ENCODE results near the gene DACH2. TPM values are rescaled to one million over a fixed set of nuclear protein-coding genes. Genes with fewer than 3 reads are reported as not detected.

Gene DACH2
- total RNA-seq, 1 donor from 2014 or later, result not detected

DNA sequence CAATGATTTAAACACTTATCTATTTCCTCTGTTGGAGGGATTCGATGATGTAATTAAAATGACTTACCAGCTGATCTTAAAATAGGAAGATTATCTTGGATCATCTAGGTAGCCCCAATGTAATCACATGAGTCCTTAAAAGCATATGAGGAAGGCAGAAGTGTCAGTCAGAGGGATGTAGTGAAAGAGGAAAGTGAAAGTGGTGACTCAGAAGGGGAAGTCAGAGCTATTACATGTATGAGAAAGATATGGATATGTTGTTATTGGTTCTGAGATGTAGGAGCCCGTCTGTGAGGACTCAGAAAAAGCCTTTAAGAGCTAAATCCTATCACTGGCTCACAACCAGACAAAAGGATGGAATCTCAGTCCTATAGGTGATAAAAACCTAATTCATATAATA, 456.4 kb downstream of the DACH2 start:
- Mint-ChIP-seq H3K9me3 (ENCODE audit: low read depth) (peaks cover 17% of the 10 kb centered on the region), H3K4me3 (ENCODE audit: unreplicated experiment) (no peak overlapping the region), H3K27ac (ENCODE audit: unreplicated experiment) (no peak overlapping the region), H3K36me3 (ENCODE audit: low read depth) (no peaks in the 10 kb centered on the region), H3K4me1 (ENCODE audit: low read depth) (no peaks in the 10 kb centered on the region), H3K27me3 (ENCODE audit: low read depth) (no peaks in the 10 kb centered on the region)
- TF ChIP-seq, protein P1, sequence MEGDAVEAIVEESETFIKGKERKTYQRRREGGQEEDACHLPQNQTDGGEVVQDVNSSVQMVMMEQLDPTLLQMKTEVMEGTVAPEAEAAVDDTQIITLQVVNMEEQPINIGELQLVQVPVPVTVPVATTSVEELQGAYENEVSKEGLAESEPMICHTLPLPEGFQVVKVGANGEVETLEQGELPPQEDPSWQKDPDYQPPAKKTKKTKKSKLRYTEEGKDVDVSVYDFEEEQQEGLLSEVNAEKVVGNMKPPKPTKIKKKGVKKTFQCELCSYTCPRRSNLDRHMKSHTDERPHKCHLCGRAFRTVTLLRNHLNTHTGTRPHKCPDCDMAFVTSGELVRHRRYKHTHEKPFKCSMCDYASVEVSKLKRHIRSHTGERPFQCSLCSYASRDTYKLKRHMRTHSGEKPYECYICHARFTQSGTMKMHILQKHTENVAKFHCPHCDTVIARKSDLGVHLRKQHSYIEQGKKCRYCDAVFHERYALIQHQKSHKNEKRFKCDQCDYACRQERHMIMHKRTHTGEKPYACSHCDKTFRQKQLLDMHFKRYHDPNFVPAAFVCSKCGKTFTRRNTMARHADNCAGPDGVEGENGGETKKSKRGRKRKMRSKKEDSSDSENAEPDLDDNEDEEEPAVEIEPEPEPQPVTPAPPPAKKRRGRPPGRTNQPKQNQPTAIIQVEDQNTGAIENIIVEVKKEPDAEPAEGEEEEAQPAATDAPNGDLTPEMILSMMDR (IDR thresholded peaks at IDR 0.05), result no peak
- no peak for DNase-seq (ENCODE audit: low spot score)

DNA sequence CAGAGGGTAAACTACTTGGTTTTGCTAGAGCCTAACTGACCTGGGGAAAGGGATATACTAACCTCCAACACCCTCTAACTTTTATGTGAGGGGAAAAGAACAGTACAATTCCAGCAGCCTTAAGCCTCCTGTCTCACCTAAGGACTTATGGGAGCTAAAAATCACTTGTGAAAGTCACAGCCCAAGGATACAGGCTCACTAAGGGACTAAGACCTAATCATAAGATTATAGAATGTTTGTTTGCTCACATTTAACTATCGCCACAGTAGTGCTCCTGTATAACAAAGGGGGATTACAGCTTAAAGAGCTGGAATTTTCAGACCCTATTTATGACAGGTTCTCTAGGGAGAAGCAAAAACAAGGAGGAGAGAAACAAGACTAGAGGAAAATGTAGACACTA, 548.7 kb downstream of the DACH2 start:
- no peaks in the 10 kb centered on the region for H3K4me1 Mint-ChIP-seq (ENCODE audit: low read depth)
- no peak for DNase-seq (ENCODE audit: low spot score)
- no peak overlapping the region for H3K27ac Mint-ChIP-seq (ENCODE audit: unreplicated experiment)
- no peak overlapping the region for H3K4me3 Mint-ChIP-seq (ENCODE audit: unreplicated experiment)
- H3K36me3 Mint-ChIP-seq (ENCODE audit: low read depth), result no peaks in the 10 kb centered on the region
- H3K9me3 Mint-ChIP-seq (ENCODE audit: low read depth), result peaks cover 2% of the 10 kb centered on the region
- TF ChIP-seq, protein P1 (IDR thresholded peaks at IDR 0.05), result no peak
- no peaks in the 10 kb centered on the region for H3K27me3 Mint-ChIP-seq (ENCODE audit: low read depth)

DNA sequence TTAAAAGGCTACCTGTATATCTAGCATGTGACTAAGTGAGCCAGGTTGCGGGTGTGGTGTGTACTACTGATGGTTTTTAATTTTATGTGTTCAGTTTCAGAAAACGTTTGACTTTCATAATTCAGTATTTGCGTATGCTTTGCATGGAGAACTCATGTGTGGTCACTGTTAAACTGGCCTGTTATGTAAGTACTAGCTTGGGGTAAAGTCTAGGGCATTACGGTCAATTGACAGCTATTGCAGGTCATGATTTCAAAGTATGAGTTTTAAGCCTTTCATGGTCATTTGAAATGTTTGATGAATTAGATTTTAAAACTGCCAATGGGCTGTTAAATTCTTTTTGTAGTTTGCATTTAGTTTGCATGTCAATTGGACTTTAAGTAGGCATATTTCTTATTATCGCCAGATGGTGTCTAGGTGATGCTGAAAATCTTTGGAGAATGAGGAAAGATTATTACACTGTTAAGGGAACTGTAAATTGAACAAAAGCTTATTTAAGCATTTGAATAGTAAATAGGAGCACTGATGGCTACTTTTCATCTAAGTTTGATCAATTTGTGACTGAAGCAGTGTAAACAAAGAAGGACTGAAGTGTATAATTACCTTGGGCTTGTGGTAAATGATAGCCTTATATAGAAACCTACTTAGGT, 563.4 kb downstream of the DACH2 start:
- Mint-ChIP-seq H3K9me3 (ENCODE audit: low read depth) (no peaks in the 10 kb centered on the region), H3K36me3 (ENCODE audit: low read depth) (no peaks in the 10 kb centered on the region), H3K4me1 (ENCODE audit: low read depth) (no peaks in the 10 kb centered on the region), H3K4me3 (ENCODE audit: unreplicated experiment) (no peak overlapping the region), H3K27ac (ENCODE audit: unreplicated experiment) (no peak overlapping the region), H3K27me3 (ENCODE audit: low read depth) (no peaks in the 10 kb centered on the region)
- DNase-seq (ENCODE audit: low spot score), result no peak
- TF ChIP-seq, protein P1 (IDR thresholded peaks at IDR 0.05), result no peak

DNA sequence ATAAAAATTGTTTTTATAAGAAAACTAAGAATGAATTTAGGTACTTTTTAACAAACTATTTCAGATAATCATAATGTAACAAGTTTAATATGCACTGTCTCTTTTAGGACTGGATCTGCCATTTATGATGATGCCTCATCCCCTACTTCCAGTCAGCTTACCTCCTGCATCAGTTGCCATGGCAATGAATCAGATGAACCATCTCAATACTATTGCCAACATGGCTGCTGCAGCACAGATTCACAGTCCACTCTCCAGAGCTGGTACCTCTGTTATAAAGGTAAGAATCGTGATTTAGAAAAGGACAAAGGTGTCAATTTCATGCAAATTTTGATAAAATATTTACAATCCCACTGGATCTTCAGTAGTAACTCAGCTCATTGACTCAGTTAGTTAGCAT, 566.2 kb downstream of the DACH2 start:
- Mint-ChIP-seq H3K27me3 (ENCODE audit: low read depth) (no peaks in the 10 kb centered on the region), H3K9me3 (ENCODE audit: low read depth) (no peaks in the 10 kb centered on the region), H3K4me3 (ENCODE audit: unreplicated experiment) (no peak overlapping the region), H3K36me3 (ENCODE audit: low read depth) (no peaks in the 10 kb centered on the region), H3K4me1 (ENCODE audit: low read depth) (no peaks in the 10 kb centered on the region), H3K27ac (ENCODE audit: unreplicated experiment) (no peak overlapping the region)
- no peak for DNase-seq (ENCODE audit: low spot score)
- TF ChIP-seq, protein P1 (IDR thresholded peaks at IDR 0.05), result no peak

DNA sequence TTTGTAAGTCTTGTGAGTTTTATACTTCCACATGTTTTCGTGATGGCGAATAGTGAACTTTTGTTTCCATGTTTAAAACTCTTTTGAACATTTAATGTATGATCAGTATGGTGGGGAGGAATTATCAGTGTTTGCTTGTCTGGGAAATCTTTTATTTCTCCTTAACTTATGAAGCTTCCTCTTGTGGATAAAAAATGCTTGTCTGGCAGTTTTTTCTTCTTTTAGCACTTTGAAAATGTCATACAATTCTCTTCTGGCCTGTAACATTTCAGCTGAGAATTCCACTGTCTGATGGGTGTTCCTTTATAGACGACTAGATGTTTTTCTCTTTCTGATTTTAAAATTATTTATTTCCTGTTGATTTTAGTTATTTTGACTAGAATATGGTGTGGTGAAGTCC, 576.0 kb downstream of the DACH2 start:
- TF ChIP-seq, protein P1 (IDR thresholded peaks at IDR 0.05), result no peak
- Mint-ChIP-seq H3K9me3 (ENCODE audit: low read depth) (peaks cover 10% of the 10 kb centered on the region), H3K4me1 (ENCODE audit: low read depth) (no peaks in the 10 kb centered on the region), H3K4me3 (ENCODE audit: unreplicated experiment) (no peak overlapping the region), H3K27me3 (ENCODE audit: low read depth) (no peaks in the 10 kb centered on the region), H3K27ac (ENCODE audit: unreplicated experiment) (no peak overlapping the region), H3K36me3 (ENCODE audit: low read depth) (no peaks in the 10 kb centered on the region)
- DNase-seq (ENCODE audit: low spot score), result no peak
